CD4-positive, alpha-beta memory T cell (primary cell): ENCODE measurements around the gene ZXDC. TPM values are rescaled to one million over a fixed set of nuclear protein-coding genes. Genes with fewer than 3 reads are reported as not detected.
A peak's percentile ranks its signal among the peaks of the same experiment; 100 is the strongest.

Experiments used
- CTCF ChIA-PET: fragments of 350-600 bp; sonication (Branson Sonifier 250); formaldehyde crosslinking; loops from one replicate; lab custom pipeline; 2021; ENCODE audit warnings: inconsistent platforms; ENCODE audit not compliant: partially characterized antibody; lab: Charles Lee
- POLR2A ChIA-PET: fragments of 350-600 bp; sonication (Branson Sonifier 250); formaldehyde crosslinking; loops from one replicate; lab custom pipeline; 2021; ENCODE audit not compliant: partially characterized antibody; lab: Charles Lee
- DNase-seq, 5 donors: peaks; one replicate each; pipeline versions ENCODE4 v3.0.0 to v3.0.0-alpha.2; 2020 to 2022; ENCODE audit warnings: mixed read lengths in 1 of 5
- H3K27ac ChIP-seq: one replicate; pipeline ENCODE4 v1.7.0; 2013; ENCODE audit warnings: low read depth, low read length
- H3K27me3 ChIP-seq: 2 replicates; pipeline ENCODE4 v1.7.0; 2013; ENCODE audit warnings: mild to moderate bottlenecking, low read length, moderate library complexity; ENCODE audit not compliant: insufficient read depth
- H3K36me3 ChIP-seq: 2 replicates; pipeline ENCODE4 v1.7.0; 2013; ENCODE audit warnings: mild to moderate bottlenecking, low read length, moderate library complexity; ENCODE audit not compliant: insufficient read depth
- H3K4me1 ChIP-seq: 2 replicates; pipeline ENCODE4 v1.7.0; 2013; ENCODE audit warnings: mild to moderate bottlenecking, low read length, moderate library complexity; ENCODE audit not compliant: insufficient read depth
- H3K4me3 ChIP-seq, 2 donors: one replicate each; pipeline ENCODE4 v1.7.0; 2013; ENCODE audit warnings: low read length in 2 of 2, mild to moderate bottlenecking in 1 of 2
- H3K9me3 ChIP-seq, 2 donors: one replicate each; pipeline ENCODE4 v1.7.0; 2013; ENCODE audit warnings: low read length in 2 of 2, control low read depth in 1 of 2; ENCODE audit not compliant: control insufficient read depth in 1 of 2
- H3K27ac Mint-ChIP-seq, 7 donors: one replicate each; pipeline ENCODE4 v1.8.0; 2020 to 2021; ENCODE audit warnings: mixed read lengths in 7 of 7, mild to moderate bottlenecking in 6 of 7, inconsistent platforms in 3 of 7, moderate library complexity in 3 of 7
- H3K27me3 Mint-ChIP-seq, 2 donors: one replicate each; pipeline ENCODE4 v1.8.0; 2020 to 2021; ENCODE audit warnings: mixed read lengths in 2 of 2
- H3K36me3 Mint-ChIP-seq, 2 donors: one replicate each; pipeline ENCODE4 v1.8.0; 2020 to 2021; ENCODE audit warnings: mixed read lengths in 2 of 2, inconsistent platforms in 1 of 2, mild to moderate bottlenecking in 1 of 2
- H3K4me1 Mint-ChIP-seq, 4 donors: one replicate each; pipeline ENCODE4 v1.8.0; 2020 to 2021; ENCODE audit warnings: mixed read lengths in 4 of 4, mild to moderate bottlenecking in 1 of 4
- H3K4me3 Mint-ChIP-seq, 8 donors: one replicate each; pipeline ENCODE4 v1.8.0; 2020 to 2021; ENCODE audit warnings: mixed read lengths in 8 of 8, mild to moderate bottlenecking in 7 of 8, moderate library complexity in 6 of 8, inconsistent platforms in 3 of 8
- H3K9me3 Mint-ChIP-seq, 8 donors: one replicate each; pipeline ENCODE4 v1.8.0; 2020 to 2021; ENCODE audit warnings: mixed read lengths in 8 of 8, mild to moderate bottlenecking in 5 of 8, inconsistent platforms in 3 of 8, moderate library complexity in 1 of 8
- intact Hi-C: fragments of 100-400 bp; cut with micrococcal nuclease; formaldehyde crosslinking; loops from one replicate; pipeline ENCODE4 v1.15.1; 2023
- polyA plus RNA-seq, 2 donors: library from polyadenylated mRNA; unstranded; fragments of 300-500 nt; fragmentation: Illumina TruSeq; gene quantifications; one replicate each; pipeline ENCODE4 v1.2.3, GENCODE V29; 2021
- total RNA-seq, 2 experiments: library from RNA; stranded (reverse); gene quantifications; one replicate each; pipeline ENCODE4 v1.2.3, GENCODE V29; 2021

The ZXDC gene
- total and polyA plus RNA-seq, 4 experiments from 2014 or later: 10.3 to 66.3 (median 42.9) TPM

- ChIA-PET POLR2A (no interaction called here), CTCF (no interaction called here)
- H3K9me3 ChIP-seq: no peaks in the 10 kb centered on the region
- Mint-ChIP-seq H3K9me3 (no peaks in the 10 kb centered on the region), H3K4me1 (peaks cover 8 to 12% (median 11%) of the 10 kb centered on the region in 4 donors), H3K36me3 (no peaks in the 10 kb centered on the region), H3K27me3 (peaks cover 0 to 2% of the 10 kb centered on the region in 2 donors), H3K27ac (peak overlapping the region in 1 of 7 donors; percentile 30), H3K4me3 (no peak overlapping the region)
- DNase-seq: no peak
- H3K27me3 ChIP-seq: no peaks in the 10 kb centered on the region
- peaks cover 8% of the 10 kb centered on the region for H3K4me1 ChIP-seq
- no peak overlapping the region for H3K4me3 ChIP-seq
- H3K27ac ChIP-seq: no peak overlapping the region
- intact Hi-C loops: no loop called here
- H3K36me3 ChIP-seq: no peaks in the 10 kb centered on the region
Observed at GRCh38 chr3:126488185-126488584, 12.5 kb upstream of the ZXDC start.

DNA sequence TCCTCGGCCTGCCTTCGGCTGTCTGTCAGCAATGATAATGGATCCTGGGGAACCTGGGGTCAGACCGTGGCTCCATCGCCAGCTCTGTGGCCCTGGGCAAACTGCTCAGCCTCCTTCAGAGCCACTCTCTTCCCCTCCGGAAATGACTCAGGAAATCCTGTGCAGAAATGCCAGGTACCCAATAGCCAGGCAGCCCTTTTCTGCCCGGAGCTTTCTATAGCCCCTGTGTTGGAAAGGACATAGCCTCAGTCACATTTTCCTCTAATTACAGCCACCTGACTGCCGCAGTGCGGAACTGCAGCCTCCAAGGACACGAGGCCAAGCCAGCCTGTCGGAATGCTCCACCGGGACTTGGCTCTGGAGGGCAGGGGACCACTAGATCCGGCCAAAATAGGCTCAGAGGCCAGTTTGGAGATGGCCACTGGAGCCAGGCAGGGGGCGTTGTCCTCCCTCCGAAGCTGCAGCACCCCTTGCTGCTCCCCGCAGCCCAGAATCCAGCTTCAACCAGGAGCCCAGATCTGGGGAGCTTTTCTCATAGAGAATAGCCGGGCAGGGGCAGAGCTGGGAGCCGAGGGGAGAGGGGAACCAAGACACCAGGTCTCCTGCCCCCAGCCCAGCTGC, 11.6 kb upstream of the ZXDC start:
- Histone ChIP-seq H3K4me1 (peaks cover 8% of the 10 kb centered on the region), H3K36me3 (no peaks in the 10 kb centered on the region), H3K27me3 (no peaks in the 10 kb centered on the region), H3K4me3 (no peak overlapping the region), H3K9me3 (no peaks in the 10 kb centered on the region), H3K27ac (no peak overlapping the region)
- no peak for DNase-seq
- POLR2A ChIA-PET: no interaction called here
- peak overlapping the region in 2 of 7 donors; percentile 50 to 63 for H3K27ac Mint-ChIP-seq
- H3K4me3 Mint-ChIP-seq: no peak overlapping the region
- H3K36me3 Mint-ChIP-seq: no peaks in the 10 kb centered on the region
- H3K27me3 Mint-ChIP-seq: peaks cover 0 to 2% of the 10 kb centered on the region in 2 donors
- peaks cover 8 to 12% (median 11%) of the 10 kb centered on the region in 4 donors for H3K4me1 Mint-ChIP-seq
- intact Hi-C loops: no loop called here
- CTCF ChIA-PET: no interaction called here
- H3K9me3 Mint-ChIP-seq: no peaks in the 10 kb centered on the region

- Mint-ChIP-seq H3K4me3 (no peak overlapping the region), H3K4me1 (peaks cover 8 to 12% (median 11%) of the 10 kb centered on the region in 4 donors), H3K36me3 (no peaks in the 10 kb centered on the region), H3K27me3 (peaks cover 0 to 2% of the 10 kb centered on the region in 2 donors), H3K9me3 (no peaks in the 10 kb centered on the region), H3K27ac (peak overlapping the region in 2 of 7 donors; percentile 29 to 61)
- Histone ChIP-seq H3K4me1 (peaks cover 8% of the 10 kb centered on the region), H3K9me3 (no peaks in the 10 kb centered on the region), H3K36me3 (no peaks in the 10 kb centered on the region), H3K27me3 (no peaks in the 10 kb centered on the region), H3K27ac (no peak overlapping the region), H3K4me3 (no peak overlapping the region)
- ChIA-PET CTCF (no interaction called here), POLR2A (no interaction called here)
- intact Hi-C loops: no loop called here
- no peak for DNase-seq
Observed at GRCh38 chr3:126486360-126486847, 10.7 kb upstream of the ZXDC start.

DNA sequence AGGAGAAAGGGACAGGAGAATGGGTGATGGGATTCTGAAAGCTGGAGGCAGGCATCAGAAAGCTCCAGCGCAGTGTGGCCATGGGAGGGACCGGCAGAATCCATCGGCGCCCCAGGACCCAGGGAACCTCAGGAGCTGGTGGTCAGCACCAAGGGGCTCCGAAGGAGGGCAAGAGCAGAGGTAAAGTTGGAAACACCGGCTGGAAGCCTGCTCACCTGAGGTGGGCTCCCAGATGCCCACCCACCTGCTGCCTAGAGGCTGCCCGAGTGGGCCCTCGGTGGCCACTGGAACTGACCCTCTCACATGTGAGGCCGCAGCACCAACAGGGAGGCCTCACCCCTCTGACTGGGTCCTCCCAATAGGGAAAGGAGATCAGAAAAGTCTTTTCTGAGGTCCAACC, 10.3 kb upstream of the ZXDC start:
- no peak for DNase-seq
- no peaks in the 10 kb centered on the region for H3K36me3 Mint-ChIP-seq
- Histone ChIP-seq H3K36me3 (no peaks in the 10 kb centered on the region), H3K9me3 (no peaks in the 10 kb centered on the region), H3K27me3 (no peaks in the 10 kb centered on the region), H3K4me3 (no peak overlapping the region), H3K4me1 (peaks cover 8% of the 10 kb centered on the region), H3K27ac (no peak overlapping the region)
- ChIA-PET POLR2A (no interaction called here), CTCF (no interaction called here)
- no peak overlapping the region for H3K4me3 Mint-ChIP-seq
- no peaks in the 10 kb centered on the region for H3K27me3 Mint-ChIP-seq
- no peaks in the 10 kb centered on the region for H3K9me3 Mint-ChIP-seq
- intact Hi-C loops: no loop called here
- peaks cover 8 to 12% (median 11%) of the 10 kb centered on the region in 4 donors for H3K4me1 Mint-ChIP-seq
- no peak overlapping the region for H3K27ac Mint-ChIP-seq

DNA sequence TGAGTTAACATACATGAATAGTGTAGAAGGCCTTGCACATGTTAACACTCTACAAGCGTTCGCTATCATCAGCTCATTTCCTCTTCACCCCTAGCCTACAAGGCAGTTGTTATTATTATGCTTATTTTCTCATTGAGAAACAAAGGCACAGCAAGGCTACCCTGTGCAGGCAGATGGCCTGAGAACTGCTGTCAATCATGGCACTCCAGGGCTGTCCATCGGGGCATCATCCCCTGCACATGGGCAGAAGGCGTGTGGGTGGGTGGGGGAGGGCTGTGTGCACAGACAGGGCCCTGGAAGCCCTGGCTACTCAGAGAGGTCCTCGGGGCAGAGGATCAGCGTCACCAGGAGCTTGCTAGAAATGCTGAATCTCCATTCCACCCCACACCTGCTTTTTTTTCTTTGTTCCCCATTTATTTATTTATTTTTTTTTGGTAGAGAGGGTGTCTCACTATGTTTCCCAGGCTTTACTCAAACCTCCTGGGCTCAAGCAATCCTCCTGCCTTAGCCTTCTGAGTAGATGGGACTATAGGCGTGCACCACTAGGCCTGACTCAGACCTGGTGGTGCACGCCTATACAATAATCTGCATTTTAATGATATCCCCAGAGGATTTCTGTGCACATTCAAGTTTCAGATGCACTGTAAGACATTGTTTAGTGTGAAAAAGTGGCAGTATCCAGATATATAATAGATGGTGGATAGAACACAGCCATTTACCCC, 9.6 kb upstream of the ZXDC start:
- H3K27ac ChIP-seq: no peak overlapping the region
- Mint-ChIP-seq H3K4me1 (peaks cover 8 to 12% (median 11%) of the 10 kb centered on the region in 4 donors), H3K27ac (no peak overlapping the region), H3K27me3 (no peaks in the 10 kb centered on the region), H3K4me3 (no peak overlapping the region), H3K36me3 (no peaks in the 10 kb centered on the region), H3K9me3 (no peaks in the 10 kb centered on the region)
- ChIA-PET CTCF (no interaction called here), POLR2A (no interaction called here)
- no peaks in the 10 kb centered on the region for H3K27me3 ChIP-seq
- no peaks in the 10 kb centered on the region for H3K36me3 ChIP-seq
- peaks cover 8% of the 10 kb centered on the region for H3K4me1 ChIP-seq
- no peaks in the 10 kb centered on the region for H3K9me3 ChIP-seq
- DNase-seq: no peak
- H3K4me3 ChIP-seq: no peak overlapping the region
- intact Hi-C loops: no loop called here

DNA sequence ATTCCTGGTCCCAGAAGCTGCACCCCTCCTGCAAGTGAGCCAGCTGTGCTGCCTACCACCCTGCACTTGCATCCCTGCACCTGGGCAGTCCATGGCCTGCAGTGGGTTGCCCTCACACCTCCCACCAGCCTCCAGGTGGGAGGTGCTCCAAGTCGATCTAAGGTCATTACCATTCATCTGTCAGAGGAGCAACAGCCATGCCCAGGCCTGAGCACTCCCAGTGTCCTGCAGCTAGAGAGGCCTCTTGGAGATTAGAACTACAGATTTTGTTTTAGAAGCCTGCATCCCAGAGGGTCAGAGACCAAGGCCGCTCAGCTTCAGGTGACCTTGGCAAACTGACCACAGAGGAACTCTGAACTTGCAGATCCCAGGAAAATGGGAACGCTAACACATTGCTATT, 9.0 kb upstream of the ZXDC start:
- POLR2A ChIA-PET: interaction anchor here (1.1 kb wide), 1 partner anchor 9 kb away, joined by 3 read pairs; the partner anchor contains the start of gene ZXDC
- no peaks in the 10 kb centered on the region for H3K36me3 Mint-ChIP-seq
- H3K4me1 ChIP-seq: peaks cover 8% of the 10 kb centered on the region
- no peaks in the 10 kb centered on the region for H3K27me3 ChIP-seq
- H3K4me3 Mint-ChIP-seq: no peak overlapping the region
- CTCF ChIA-PET: no interaction called here
- H3K9me3 ChIP-seq: no peaks in the 10 kb centered on the region
- H3K9me3 Mint-ChIP-seq: no peaks in the 10 kb centered on the region
- intact Hi-C loops: no loop called here
- no peak overlapping the region for H3K27ac ChIP-seq
- peaks cover 8 to 12% (median 11%) of the 10 kb centered on the region in 4 donors for H3K4me1 Mint-ChIP-seq
- H3K4me3 ChIP-seq: no peak overlapping the region
- H3K27me3 Mint-ChIP-seq: no peaks in the 10 kb centered on the region
- peak overlapping the region in 2 of 7 donors; percentile 15 to 19 for H3K27ac Mint-ChIP-seq
- no peaks in the 10 kb centered on the region for H3K36me3 ChIP-seq
- DNase-seq: no peak

DNA sequence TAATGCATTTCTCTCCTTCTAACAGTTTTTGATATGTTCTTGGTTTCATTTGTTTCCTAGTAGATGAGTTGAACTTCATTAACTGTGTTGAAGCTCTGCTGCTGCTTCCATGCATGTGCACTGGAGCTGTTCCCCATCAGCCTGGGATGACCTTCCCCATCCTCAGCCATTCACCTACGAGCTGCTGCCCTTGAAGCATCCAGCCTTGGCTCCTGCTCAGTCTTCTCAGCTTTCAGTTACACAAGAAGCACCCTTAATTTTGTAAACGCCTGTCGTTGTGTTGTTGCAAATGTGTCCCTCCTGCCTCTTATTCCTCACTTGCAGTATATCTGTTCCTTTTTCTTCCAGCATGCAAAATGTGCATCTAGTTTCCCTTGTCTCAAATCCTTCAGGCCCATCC, 8.5 kb upstream of the ZXDC start:
- DNase-seq: no peak
- intact Hi-C loops: no loop called here
- no peaks in the 10 kb centered on the region for H3K27me3 ChIP-seq
- Mint-ChIP-seq H3K27ac (peak overlapping the region in 1 of 7 donors; percentile 25), H3K27me3 (no peaks in the 10 kb centered on the region), H3K36me3 (no peaks in the 10 kb centered on the region), H3K4me1 (peaks cover 8 to 12% (median 11%) of the 10 kb centered on the region in 4 donors), H3K4me3 (no peak overlapping the region), H3K9me3 (no peaks in the 10 kb centered on the region)
- ChIA-PET CTCF (no interaction called here), POLR2A (interaction anchor here (1.1 kb wide), 1 partner anchor 9 kb away, joined by 3 read pairs; the partner anchor contains the start of gene ZXDC)
- H3K4me3 ChIP-seq: no peak overlapping the region
- no peaks in the 10 kb centered on the region for H3K36me3 ChIP-seq
- H3K4me1 ChIP-seq: peaks cover 8% of the 10 kb centered on the region
- no peaks in the 10 kb centered on the region for H3K9me3 ChIP-seq
- no peak overlapping the region for H3K27ac ChIP-seq
